KOPT-K1 (cell line): ENCODE data around the gene IFI27L2.

Experiments
- H3K27ac ChIP-seq: fragments of 200-600 bp; sonication (generic); 2 replicates; pipeline ENCODE4 v1.5.1; 2016; ENCODE audit warnings: antibody characterized with exemption, mild to moderate bottlenecking, low read depth, low read length; ENCODE audit not compliant: poor library complexity, severe bottlenecking
- H3K36me3 ChIP-seq: fragments of 200-600 bp; sonication (generic); 2 replicates; pipeline ENCODE4 v1.5.1; 2017; ENCODE audit warnings: antibody characterized with exemption, mild to moderate bottlenecking, low read length, moderate library complexity; ENCODE audit not compliant: insufficient read depth
- H3K9me3 ChIP-seq: fragments of 200-600 bp; sonication (generic); 2 replicates; pipeline ENCODE4 v1.5.1; 2017; ENCODE audit warnings: antibody characterized with exemption, low read length, mild to moderate bottlenecking; ENCODE audit not compliant: insufficient read depth, poor library complexity, severe bottlenecking

The IFI27L2 gene

DNA sequence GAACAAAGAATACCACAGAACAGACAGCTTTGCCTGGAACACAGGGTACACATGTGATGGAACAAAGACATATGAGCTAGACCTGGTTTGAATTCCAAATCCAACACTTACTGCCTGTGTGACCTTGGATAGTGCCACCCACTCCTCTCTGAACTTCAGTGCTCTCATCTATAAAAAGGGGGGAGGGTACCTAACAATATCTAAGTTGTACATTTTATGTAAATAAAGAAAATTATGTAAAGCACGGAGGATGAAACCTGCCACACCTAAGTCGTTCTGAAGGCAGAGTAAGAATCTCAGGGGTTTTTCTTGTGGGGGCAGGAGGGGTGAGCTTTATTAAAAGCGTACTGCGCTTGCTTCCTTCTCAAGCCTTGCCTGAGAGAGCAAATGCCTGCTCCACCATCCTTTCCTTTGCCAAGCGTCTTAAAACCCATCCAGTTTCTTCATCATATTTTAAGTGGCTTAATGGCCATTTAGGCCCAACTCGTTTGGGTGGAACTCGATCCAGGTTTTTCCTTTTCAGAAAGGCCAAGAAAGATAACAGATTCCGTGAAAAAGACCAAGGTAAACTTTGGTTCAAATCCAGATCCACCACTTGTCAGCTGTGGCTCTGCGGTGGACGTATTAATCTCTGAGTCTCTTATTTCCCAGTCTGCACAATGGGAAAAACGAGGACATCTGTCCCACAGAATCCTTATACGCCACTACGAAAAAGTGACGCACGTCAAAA lies 49.3 kb downstream of the IFI27L2 start:
- peaks cover 14% of the 10 kb centered on the region for H3K9me3 ChIP-seq
- H3K27ac ChIP-seq: peak overlapping the region; percentile 81
- peaks cover 45% of the 10 kb centered on the region for H3K36me3 ChIP-seq

DNA sequence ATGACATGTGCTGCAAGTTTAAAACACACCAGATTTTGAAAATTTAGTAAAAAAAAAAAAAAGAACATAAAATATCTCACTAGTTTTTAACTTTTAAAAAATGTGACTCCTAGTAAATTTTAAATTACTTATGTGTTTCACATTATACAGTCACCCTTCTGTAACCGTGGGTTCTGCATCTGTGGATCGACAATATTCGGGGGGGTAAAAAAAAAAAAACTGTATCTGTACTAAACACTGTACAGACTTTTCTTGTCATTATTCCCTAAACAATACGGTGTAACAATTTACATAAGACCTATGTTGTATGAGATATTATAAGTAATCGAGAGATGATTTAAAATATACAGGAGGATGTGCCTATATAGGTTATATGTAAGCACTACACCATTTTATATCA lies 51.6 kb downstream of the IFI27L2 start:
- Histone ChIP-seq H3K9me3 (peaks cover 35% of the 10 kb centered on the region), H3K36me3 (peaks cover 66% of the 10 kb centered on the region), H3K27ac (no peak overlapping the region)
